Mesodermal cell (in vitro differentiated cells): ENCODE measurements around the gene ATP6V0E2. TPM values are rescaled to one million over a fixed set of nuclear protein-coding genes. Genes with fewer than 3 reads are reported as not detected.
"Not testable (repeated sequence)": the region's sequence is repeated elsewhere in the genome, so short reads cannot be mapped to it uniquely, and the experiment has no call there.

ENCODE experiments used
- H3K27ac ChIP-seq: 2 replicates; pipeline ENCODE4 v1.7.0; 2013; ENCODE audit warnings: mild to moderate bottlenecking, low read depth, low read length, moderate library complexity; ENCODE audit not compliant: severe bottlenecking
- H3K36me3 ChIP-seq: 2 replicates; pipeline ENCODE4 v1.7.1; 2013; ENCODE audit warnings: mild to moderate bottlenecking, low read length, moderate library complexity; ENCODE audit not compliant: control insufficient read depth, insufficient read depth
- H3K4me1 ChIP-seq: one replicate; pipeline ENCODE4 v1.7.1; 2013; ENCODE audit warnings: mild to moderate bottlenecking, low read length; ENCODE audit not compliant: insufficient read depth, control insufficient read depth, poor library complexity, severe bottlenecking
- H3K4me3 ChIP-seq: 2 replicates; pipeline ENCODE4 v1.7.0; 2013; ENCODE audit warnings: low read length, control low read depth, mild to moderate bottlenecking; ENCODE audit not compliant: insufficient read depth, poor library complexity, severe bottlenecking; ENCODE audit errors: extremely low read depth
- H3K9me3 ChIP-seq: 2 replicates; pipeline ENCODE4 v1.7.1; 2013; ENCODE audit warnings: mild to moderate bottlenecking, low read length, moderate library complexity; ENCODE audit not compliant: control insufficient read depth
- WGBS, 2 experiments: methylation state at CpG; one replicate each; pipeline ENCODE4 v1.1.5; 2013; ENCODE audit warnings: missing lambda C conversion rate in 2 of 2; ENCODE audit not compliant: insufficient coverage in 2 of 2; 5-methylcytosine and 5-hydroxymethylcytosine counted together
- polyA plus RNA-seq, 2 experiments: library from polyadenylated mRNA; stranded (reverse); fragments of 50-300 nt; gene quantifications; one replicate each; pipeline ENCODE4 v1.2.3, GENCODE V29; 2013

Gene ATP6V0E2
- polyA plus RNA-seq (2013, experiment 1 of 2), result 10.2 TPM
- 8.3 TPM for polyA plus RNA-seq (2013, experiment 2 of 2)

DNA sequence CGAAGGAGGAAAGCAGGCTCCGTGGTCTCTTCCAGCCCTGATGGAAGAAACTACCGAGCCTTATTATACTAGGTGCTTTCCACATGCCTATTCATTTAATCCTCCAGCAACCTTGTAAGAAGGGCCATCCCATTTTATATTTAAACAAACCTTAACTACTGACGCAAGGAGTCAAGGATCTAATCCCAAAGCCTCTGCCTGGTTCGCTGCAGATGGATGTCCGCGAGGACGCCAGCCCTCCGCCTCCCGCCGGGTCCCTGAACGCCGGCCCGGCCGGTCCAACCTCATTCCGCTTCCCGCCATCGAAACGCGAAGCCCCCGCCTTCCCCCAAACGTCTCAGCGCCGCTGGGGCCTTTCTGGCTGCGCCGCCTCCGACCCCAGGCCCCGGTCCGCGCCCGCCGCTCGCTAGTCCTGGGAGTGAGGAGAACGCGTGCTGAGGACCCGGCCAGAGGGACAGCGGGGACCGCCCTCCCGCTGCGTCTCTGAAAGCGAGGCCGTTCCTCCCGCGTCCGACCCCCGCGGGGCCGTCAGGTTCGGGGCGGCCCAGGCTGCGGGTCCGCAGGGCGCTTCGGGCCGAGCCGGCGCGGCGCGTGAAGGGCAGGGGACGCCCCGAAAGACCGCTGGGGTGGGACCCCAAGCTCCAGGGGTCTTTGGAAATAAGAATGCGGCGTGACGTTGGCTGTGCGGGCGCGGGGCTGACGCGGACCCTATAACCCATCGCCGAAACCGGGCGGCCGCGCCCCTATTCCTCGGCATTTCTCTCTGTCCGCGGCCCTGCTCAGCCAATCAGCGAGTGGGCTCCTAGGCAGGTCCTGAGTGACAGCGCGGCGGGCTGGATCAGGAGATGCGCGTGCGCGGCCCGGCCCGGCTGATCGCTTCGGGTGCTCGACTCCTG lies at the start of gene ATP6V0E2:
ATP6V0E2 (plus strand) TSS at position 896 of the 896 bp plus-strand sequence. CDS start 97 bp downstream, outside the sequence.
- Histone ChIP-seq H3K36me3 (no peaks in the 10 kb centered on the region), H3K4me1 (no peaks in the 10 kb centered on the region), H3K4me3 (peak within 1 kb of the TSS; percentile 71), H3K9me3 (no peaks in the 10 kb centered on the region), H3K27ac (peak within 1 kb of the TSS; percentile 57)
- WGBS, 2 experiments, result 1% methylated on average over 74 to 80 of the region's 93 CpGs

DNA sequence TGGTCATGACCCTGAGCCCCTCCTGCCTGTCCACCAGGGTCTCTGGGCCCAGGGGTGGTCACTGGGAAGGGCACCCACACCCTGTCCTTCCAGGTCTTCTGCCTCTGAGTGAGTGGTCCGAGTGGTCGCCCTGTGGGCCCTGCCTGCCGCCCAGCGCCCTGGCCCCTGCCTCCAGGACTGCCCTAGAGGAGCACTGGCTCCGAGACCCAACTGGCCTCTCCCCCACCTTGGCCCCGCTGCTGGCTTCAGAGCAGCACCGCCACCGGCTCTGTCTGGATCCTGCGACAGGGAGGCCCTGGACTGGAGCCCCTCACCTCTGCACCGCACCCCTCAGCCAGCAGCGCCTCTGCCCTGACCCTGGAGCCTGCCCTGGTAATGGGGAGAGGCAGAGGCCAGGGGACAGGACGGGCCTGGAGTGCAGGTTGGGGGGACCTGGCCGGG lies 49.4 kb upstream of the ATP6V0E2 start:
- Histone ChIP-seq H3K27ac (no peak overlapping the region), H3K9me3 (no peaks in the 10 kb centered on the region), H3K4me3 (no peak overlapping the region), H3K36me3 (no peaks in the 10 kb centered on the region), H3K4me1 (no peaks in the 10 kb centered on the region)
- WGBS, 2 experiments, result 92 to 97% methylated on average over 8 of the region's 13 CpGs

DNA sequence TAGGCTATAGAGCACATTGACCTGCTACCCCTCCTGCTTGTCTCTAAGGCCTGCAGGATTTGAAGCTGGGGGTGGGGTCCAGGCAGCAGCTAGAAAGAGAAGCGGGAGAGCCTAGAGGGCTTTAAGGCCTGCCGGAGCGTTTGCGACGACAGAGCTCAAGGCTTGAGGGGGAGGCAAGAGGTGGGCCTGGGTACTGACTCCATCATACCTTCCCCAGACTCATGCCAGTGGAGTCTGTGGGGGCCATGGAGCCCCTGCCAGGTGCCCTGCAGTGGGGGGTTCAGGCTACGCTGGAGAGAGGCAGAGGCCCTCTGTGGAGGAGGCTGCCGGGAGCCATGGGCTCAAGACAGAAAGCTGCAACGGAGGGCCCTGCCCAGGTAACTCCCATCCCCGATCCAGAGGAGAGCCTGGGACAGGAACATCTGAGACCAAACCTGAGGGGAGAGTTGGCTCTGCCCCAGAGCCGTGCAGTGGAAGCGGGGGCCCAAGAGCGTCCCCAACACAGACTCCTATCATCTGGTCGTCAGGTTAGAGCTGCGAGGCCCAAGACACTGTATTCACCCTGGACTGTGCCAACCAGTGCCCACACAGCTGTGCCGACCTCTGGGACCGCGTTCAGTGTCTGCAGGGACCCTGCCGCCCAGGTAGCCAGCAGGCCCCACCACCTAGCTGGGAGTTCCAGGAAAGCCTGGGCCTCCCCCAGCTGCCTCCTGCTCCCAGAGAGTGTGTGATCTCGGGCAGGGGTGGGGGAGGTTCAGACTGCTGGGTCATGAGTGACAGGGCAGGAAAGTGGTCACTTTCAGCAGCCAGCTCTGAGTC lies 48.8 kb upstream of the ATP6V0E2 start:
- no peaks in the 10 kb centered on the region for H3K9me3 ChIP-seq
- no peaks in the 10 kb centered on the region for H3K4me1 ChIP-seq
- no peaks in the 10 kb centered on the region for H3K36me3 ChIP-seq
- WGBS, 2 experiments, result 94 to 96% methylated on average over 16 to 17 of the region's 19 CpGs
- H3K4me3 ChIP-seq, result no peak overlapping the region
- H3K27ac ChIP-seq, result no peak overlapping the region

DNA sequence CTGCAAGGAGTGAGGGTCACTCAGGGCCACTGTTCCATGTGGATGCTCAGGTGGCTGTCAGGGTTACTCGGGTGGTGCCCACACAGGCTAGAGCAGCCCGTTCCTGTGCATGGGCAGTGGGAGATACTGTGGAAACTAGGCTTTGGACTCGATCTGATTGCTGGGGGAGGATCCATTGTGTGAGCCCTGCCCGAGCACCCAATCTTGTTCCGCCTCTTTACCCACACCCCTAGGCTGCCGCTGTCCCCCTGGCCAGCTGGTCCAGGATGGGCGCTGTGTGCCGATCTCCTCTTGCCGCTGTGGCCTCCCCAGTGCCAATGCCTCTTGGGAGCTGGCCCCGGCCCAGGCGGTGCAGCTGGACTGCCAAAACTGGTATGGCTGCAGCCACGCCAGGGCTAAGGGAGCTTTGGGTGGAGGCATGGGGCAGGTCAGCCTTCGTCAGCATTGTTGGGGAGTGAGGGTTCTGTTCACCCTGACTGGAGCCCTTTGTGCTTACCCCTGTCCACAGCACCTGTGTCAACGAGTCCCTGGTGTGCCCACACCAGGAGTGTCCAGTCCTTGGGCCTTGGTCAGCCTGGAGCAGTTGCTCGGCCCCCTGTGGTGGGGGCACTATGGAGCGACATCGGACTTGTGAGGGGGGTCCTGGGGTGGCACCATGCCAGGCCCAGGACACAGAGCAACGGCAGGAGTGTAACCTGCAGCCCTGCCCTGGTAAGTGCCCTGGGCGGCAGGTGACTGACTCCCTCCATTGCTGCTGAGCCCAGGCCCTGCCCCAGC lies 48.0 kb upstream of the ATP6V0E2 start:
- no peaks in the 10 kb centered on the region for H3K9me3 ChIP-seq
- H3K4me1 ChIP-seq, result no peaks in the 10 kb centered on the region
- WGBS, 2 experiments, result 86 to 92% methylated on average over 11 to 18 of the region's 19 CpGs
- no peaks in the 10 kb centered on the region for H3K36me3 ChIP-seq
- no peak overlapping the region for H3K4me3 ChIP-seq
- H3K27ac ChIP-seq, result no peak overlapping the region

DNA sequence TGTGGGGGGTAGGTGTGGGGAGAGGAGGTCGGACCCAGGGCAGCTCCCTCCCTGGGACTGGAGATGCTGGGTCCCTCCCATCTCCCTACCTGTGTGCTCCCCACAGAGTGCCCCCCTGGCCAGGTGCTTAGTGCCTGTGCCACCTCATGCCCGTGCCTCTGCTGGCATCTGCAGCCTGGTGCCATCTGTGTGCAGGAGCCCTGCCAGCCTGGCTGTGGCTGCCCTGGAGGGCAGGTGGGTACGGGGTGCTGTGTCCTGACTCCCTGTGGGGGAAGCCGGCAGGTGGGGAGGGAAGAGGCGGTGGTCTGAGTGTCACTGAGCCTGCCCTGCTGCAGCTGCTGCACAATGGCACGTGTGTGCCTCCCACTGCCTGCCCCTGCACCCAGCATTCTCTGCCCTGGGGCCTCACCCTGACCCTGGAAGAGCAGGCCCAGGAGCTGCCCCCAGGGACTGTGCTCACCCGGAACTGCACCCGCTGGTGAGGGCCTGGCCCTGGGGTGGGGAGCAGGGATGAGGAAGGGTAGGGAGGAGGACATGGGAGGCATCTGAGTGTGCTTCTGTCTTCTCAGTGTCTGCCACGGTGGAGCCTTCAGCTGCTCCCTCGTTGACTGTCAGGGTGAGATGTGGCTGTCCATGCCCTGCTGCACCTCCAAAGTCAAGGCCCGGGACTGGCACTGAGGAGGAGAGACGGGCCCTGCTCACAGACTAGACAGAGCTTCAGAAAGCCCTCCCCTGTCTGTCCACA lies 47.3 kb upstream of the ATP6V0E2 start:
- WGBS, 2 experiments, result 79 to 82% methylated on average over 9 of the region's 12 CpGs
- Histone ChIP-seq H3K9me3 (no peaks in the 10 kb centered on the region), H3K4me3 (no peak overlapping the region)

DNA sequence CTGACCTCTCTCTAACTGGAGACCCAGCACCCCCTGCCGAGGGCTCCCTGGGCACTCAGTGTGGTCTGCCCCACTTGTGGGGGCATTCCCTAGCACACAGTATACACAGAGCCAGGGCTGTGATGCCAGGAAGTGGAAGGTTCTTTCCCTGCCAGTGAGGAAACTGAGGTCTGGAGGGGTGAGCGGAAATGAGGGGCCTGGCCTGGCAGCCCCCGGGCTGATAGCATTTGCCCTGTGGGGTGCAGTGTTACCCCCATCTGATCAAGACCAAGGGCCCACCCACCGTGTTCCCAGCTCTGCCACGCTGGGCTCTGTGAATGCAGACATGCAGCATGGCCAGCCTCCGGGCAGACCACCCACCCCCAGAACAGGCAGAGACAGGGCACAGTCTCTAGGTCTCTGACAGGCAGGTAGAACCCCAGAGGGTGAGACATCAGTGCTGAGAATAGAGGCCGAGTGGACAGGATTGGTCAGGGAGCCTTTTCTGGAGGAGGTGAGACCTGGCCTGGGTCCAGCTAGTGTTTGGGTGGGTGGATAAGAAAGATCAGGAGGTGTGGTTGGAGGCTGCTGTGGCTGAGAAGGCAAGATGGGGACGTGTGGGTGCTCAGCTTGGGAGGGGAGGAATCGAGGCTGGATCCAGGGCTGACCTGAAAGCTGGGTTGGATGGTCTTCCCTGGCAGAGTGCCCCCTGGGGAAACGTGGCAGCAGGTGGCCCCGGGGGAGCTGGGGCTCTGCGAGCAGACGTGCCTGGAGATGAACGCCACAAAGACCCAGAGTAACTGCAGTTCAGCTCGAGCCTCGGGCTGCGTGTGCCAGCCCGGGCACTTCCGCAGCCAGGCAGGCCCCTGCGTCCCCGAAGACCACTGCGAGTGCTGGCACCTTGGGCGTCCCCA lies 46.4 kb upstream of the ATP6V0E2 start:
- no peak overlapping the region for H3K4me3 ChIP-seq
- H3K36me3 ChIP-seq, result no peaks in the 10 kb centered on the region
- no peak overlapping the region for H3K27ac ChIP-seq
- WGBS, 2 experiments, result 84 to 88% methylated on average over 21 of the region's 23 CpGs
- no peaks in the 10 kb centered on the region for H3K4me1 ChIP-seq
- H3K9me3 ChIP-seq, result no peaks in the 10 kb centered on the region

More for the DNA sequence above, 47.3 kb upstream of the ATP6V0E2 start:
- no peaks in the 10 kb centered on the region for H3K4me1 ChIP-seq
- no peak overlapping the region for H3K27ac ChIP-seq
- H3K36me3 ChIP-seq, result no peaks in the 10 kb centered on the region

DNA sequence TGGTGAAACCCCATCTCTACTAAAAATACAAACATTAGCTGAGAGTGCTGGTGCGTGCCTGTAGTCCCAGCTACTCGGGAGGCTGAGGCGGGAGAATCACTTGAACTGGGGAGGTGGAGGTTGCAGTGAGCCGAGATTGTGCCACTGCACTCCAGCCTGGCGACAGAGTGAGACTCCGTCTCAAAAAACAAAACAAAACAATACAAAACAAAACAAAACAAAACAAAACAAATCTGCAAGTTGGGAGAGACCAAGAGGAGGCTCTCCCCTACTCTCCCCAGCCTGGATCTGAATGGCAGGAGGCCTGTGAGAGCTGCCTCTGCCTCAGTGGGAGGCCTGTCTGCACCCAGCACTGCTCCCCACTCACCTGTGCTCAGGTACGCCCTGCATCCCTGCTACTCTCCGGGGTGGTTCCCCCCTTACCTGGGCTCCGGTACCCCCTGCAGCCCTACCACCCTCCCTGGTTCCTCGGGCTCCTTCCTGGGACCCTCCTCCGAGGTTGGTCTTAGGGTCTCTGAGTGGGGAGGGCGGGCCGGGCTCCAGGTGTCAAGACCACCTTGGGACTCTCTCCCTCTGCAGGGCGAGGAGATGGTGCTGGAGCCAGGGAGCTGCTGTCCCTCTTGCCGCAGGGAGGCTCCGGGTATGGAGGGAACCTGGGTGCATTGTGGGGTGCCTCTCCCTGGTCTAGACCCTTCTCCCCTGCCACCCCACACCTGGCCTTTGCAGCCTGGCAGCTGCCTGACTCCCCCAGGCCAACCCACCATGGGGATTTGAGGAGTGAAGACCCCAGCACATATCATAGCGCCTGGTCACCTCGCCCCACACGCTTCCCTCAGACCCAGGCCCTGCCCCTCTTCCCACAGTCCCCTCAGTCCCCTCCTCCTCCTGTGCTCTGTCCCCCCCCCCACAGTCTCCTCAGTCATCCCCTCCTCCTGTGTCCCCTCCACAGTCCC lies 45.1 kb upstream of the ATP6V0E2 start:
- 87 to 93% methylated on average over 8 to 10 of the region's 19 CpGs for WGBS, 2 experiments
- Histone ChIP-seq H3K27ac (no peak overlapping the region), H3K4me1 (no peaks in the 10 kb centered on the region), H3K4me3 (no peak overlapping the region), H3K9me3 (no peaks in the 10 kb centered on the region), H3K36me3 (no peaks in the 10 kb centered on the region)

DNA sequence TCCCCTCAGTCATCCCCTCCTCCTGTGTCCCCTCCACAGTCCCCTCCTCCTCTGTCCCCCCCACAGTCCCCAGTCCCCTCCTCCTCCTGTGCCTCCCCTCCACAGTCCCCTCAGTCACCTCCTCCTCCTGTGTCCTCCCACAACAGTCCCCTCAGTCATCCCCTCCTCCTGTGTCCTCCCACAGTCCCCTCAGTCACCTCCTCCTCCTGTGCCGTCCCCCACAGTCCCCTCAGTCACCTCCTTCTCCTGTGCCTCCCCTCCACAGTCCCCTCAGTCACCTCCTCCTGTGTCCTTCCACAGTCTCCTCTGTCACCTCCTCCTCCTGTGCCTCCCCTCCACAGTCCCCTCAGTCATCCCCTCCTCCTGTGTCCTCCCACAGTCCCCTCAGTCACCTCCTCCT lies 43.2 kb upstream of the ATP6V0E2 start:
- WGBS, 2 experiments, result 52 to 62% methylated on average over 1 of the region's 1 CpG
- H3K9me3 ChIP-seq, H3K27ac ChIP-seq, H3K36me3 ChIP-seq, H3K4me3 ChIP-seq, H3K4me1 ChIP-seq: not testable (repeated sequence)
